H9 (cell line): ENCODE data around the gene XXYLT1. TPM values are rescaled to one million over a fixed set of nuclear protein-coding genes. Genes with fewer than 3 reads are reported as not detected.

Experiments
- DNase-seq: peaks from one replicate; pipeline ENCODE4 v3.0.0-alpha.2; 2017
- H2AFZ ChIP-seq: one replicate; pipeline ENCODE4 v1.6.1; 2013; ENCODE audit warnings: mild to moderate bottlenecking, low read length, control low read depth, moderate library complexity
- H2AK5ac ChIP-seq: 2 replicates; pipeline ENCODE4 v1.6.1; 2013; ENCODE audit warnings: low read length, control low read depth, mixed read lengths; ENCODE audit not compliant: insufficient read length
- H2BK120ac ChIP-seq: one replicate; pipeline ENCODE4 v1.6.1; 2013; ENCODE audit warnings: low read depth, mild to moderate bottlenecking, low read length, control low read depth, inconsistent platforms; ENCODE audit not compliant: poor library complexity, severe bottlenecking
- H2BK12ac ChIP-seq: 2 replicates; pipeline ENCODE4 v1.6.1; 2013; ENCODE audit warnings: low read length, control low read depth, mixed read lengths, low read depth; ENCODE audit not compliant: insufficient read length
- H2BK15ac ChIP-seq: 2 replicates; pipeline ENCODE4 v1.6.1; 2013; ENCODE audit warnings: low read depth, low read length, control low read depth
- H2BK20ac ChIP-seq: one replicate; pipeline ENCODE4 v1.6.1; 2013; ENCODE audit warnings: low read depth, mild to moderate bottlenecking, low read length, control low read depth, inconsistent platforms; ENCODE audit not compliant: poor library complexity, severe bottlenecking
- H2BK5ac ChIP-seq: 2 replicates; pipeline ENCODE4 v1.6.1; 2013; ENCODE audit warnings: low read length, control low read depth, mixed read lengths; ENCODE audit not compliant: insufficient read length
- H3K14ac ChIP-seq: 2 replicates; pipeline ENCODE4 v1.6.1; 2013; ENCODE audit warnings: low read length, control low read depth; ENCODE audit not compliant: insufficient read depth
- H3K18ac ChIP-seq: 2 replicates; pipeline ENCODE4 v1.6.1; 2013; ENCODE audit warnings: low read depth, mild to moderate bottlenecking, mixed read lengths, low read length, control low read depth; ENCODE audit not compliant: insufficient read length
- H3K23ac ChIP-seq: 2 replicates; pipeline ENCODE4 v1.6.1; 2013; ENCODE audit warnings: low read length, control low read depth, mixed read lengths, low read depth; ENCODE audit not compliant: insufficient read length
- H3K23me2 ChIP-seq: 2 replicates; pipeline ENCODE4 v1.6.1; 2013; ENCODE audit warnings: low read depth, mild to moderate bottlenecking, mixed read lengths, low read length, control low read depth; ENCODE audit not compliant: insufficient read length, poor library complexity, severe bottlenecking
- H3K27ac ChIP-seq: 2 replicates; pipeline ENCODE4 v1.5.1; 2013; ENCODE audit warnings: low read length, control low read depth, mixed read lengths, low read depth; ENCODE audit not compliant: insufficient read length
- H3K27me3 ChIP-seq: 2 replicates; pipeline ENCODE4 v1.6.1; 2013; ENCODE audit warnings: low read length, control low read depth, inconsistent platforms; ENCODE audit not compliant: insufficient read depth
- H3K4ac ChIP-seq: 2 replicates; pipeline ENCODE4 v1.6.1; 2013; ENCODE audit warnings: low read depth, mild to moderate bottlenecking, control low read depth, inconsistent platforms, low read length, moderate library complexity
- H3K4me1 ChIP-seq: 2 replicates; pipeline ENCODE4 v1.6.1; 2013; ENCODE audit warnings: low read length, control low read depth, inconsistent platforms; ENCODE audit not compliant: insufficient read depth
- H3K4me2 ChIP-seq: 2 replicates; pipeline ENCODE4 v1.6.1; 2013; ENCODE audit warnings: low read length, control low read depth, mixed read lengths; ENCODE audit not compliant: insufficient read length, insufficient read depth
- H3K56ac ChIP-seq: 2 replicates; pipeline ENCODE4 v1.6.1; 2013; ENCODE audit warnings: low read depth, mild to moderate bottlenecking, mixed read lengths, low read length, control low read depth; ENCODE audit not compliant: insufficient read length
- H3K79me1 ChIP-seq: 2 replicates; pipeline ENCODE4 v1.6.1; 2013; ENCODE audit warnings: low read depth, mild to moderate bottlenecking, moderate library complexity, low read length, control low read depth, inconsistent platforms; ENCODE audit not compliant: insufficient read depth, poor library complexity, severe bottlenecking
- H3K79me2 ChIP-seq: 2 replicates; pipeline ENCODE4 v1.6.1; 2013; ENCODE audit warnings: low read length, control low read depth, inconsistent platforms; ENCODE audit not compliant: insufficient read depth
- H3K9ac ChIP-seq: 2 replicates; pipeline ENCODE4 v1.6.1; 2013; ENCODE audit warnings: low read length, control low read depth, mixed read lengths; ENCODE audit not compliant: insufficient read length; ENCODE audit errors: extremely low read depth
- H3K9me3 ChIP-seq: one replicate; pipeline ENCODE4 v1.6.1; 2013; ENCODE audit warnings: low read depth, low read length, inconsistent platforms; ENCODE audit not compliant: control insufficient read depth
- H3T11ph ChIP-seq: one replicate; pipeline ENCODE4 v1.6.1; 2013; ENCODE audit warnings: mild to moderate bottlenecking, low read length, control low read depth, inconsistent platforms
- H4K20me1 ChIP-seq: one replicate; pipeline ENCODE4 v1.6.1; 2013; ENCODE audit not compliant: control insufficient read depth, insufficient read length, insufficient read depth
- H4K5ac ChIP-seq: 2 replicates; pipeline ENCODE4 v1.6.1; 2013; ENCODE audit warnings: low read depth, mild to moderate bottlenecking, mixed read lengths, low read length, control low read depth; ENCODE audit not compliant: insufficient read length
- H4K8ac ChIP-seq: replicated peaks from 2 replicates; pipeline ENCODE4 v1.6.1; 2013; ENCODE audit warnings: low read length, control low read depth, mixed read lengths, low read depth; ENCODE audit not compliant: insufficient read length
- H4K91ac ChIP-seq: 2 replicates; pipeline ENCODE4 v1.6.1; 2013; ENCODE audit warnings: low read depth, mild to moderate bottlenecking, moderate library complexity, mixed read lengths, low read length, control low read depth; ENCODE audit not compliant: insufficient read length
- H3K27ac Mint-ChIP-seq, 3 experiments: 2 replicates in 2 of 3; 3 replicates in 1 of 3; pipeline ENCODE4 v1.8.0; 2020 to 2021; ENCODE audit warnings: mixed read lengths in 3 of 3, mild to moderate bottlenecking in 1 of 3, moderate library complexity in 1 of 3
- H3K27me3 Mint-ChIP-seq: 2 replicates; pipeline ENCODE4 v1.8.0; 2021; ENCODE audit warnings: low read depth, mild to moderate bottlenecking, moderate library complexity, mixed read lengths
- H3K36me3 Mint-ChIP-seq, 3 experiments: 2 replicates in 2 of 3; 3 replicates in 1 of 3; pipeline ENCODE4 v1.8.0; 2020 to 2021; ENCODE audit warnings: low read depth in 3 of 3, mixed read lengths in 3 of 3; ENCODE audit not compliant: insufficient read depth in 1 of 3
- H3K4me1 Mint-ChIP-seq, 2 experiments: 2 replicates each; pipeline ENCODE4 v1.8.0; 2020; ENCODE audit warnings: mixed read lengths in 2 of 2
- H3K4me3 Mint-ChIP-seq, 2 experiments: 2 replicates in 1 of 2; 3 replicates in 1 of 2; pipeline ENCODE4 v1.8.0; 2020 to 2021; ENCODE audit warnings: mild to moderate bottlenecking in 2 of 2, mixed read lengths in 2 of 2, moderate library complexity in 1 of 2
- H3K9me3 Mint-ChIP-seq, 2 experiments: 2 replicates in 1 of 2; 3 replicates in 1 of 2; pipeline ENCODE4 v1.8.0; 2020; ENCODE audit warnings: mild to moderate bottlenecking in 2 of 2, mixed read lengths in 2 of 2, moderate library complexity in 1 of 2
- WGBS: extraction: QIAGEN DNeasy Blood & Tissue Kit; methylation state at CpG from one replicate; pipeline ENCODE4 v1.1.7; 2013; ENCODE audit warnings: missing lambda C conversion rate, low lambda C conversion rate, mixed read lengths; ENCODE audit not compliant: insufficient read length; ENCODE audit errors: extremely low coverage; 5-methylcytosine and 5-hydroxymethylcytosine counted together
- total RNA-seq: library from RNA; stranded (reverse); gene quantifications from 2 replicates; pipeline ENCODE4 v1.2.1, GENCODE V29; 2021
- TF ChIP-seq, protein P1 (sequence below): fragments of 200-600 bp; sonication (generic); conservative IDR thresholded peaks from 3 replicates; pipeline ENCODE4 v1.8.0; 2021; ENCODE audit warnings: antibody characterized with exemption, mild to moderate bottlenecking

The XXYLT1 gene
- total RNA-seq, 1 experiment from 2014 or later = 22.7 TPM

GRCh38 chr3:195224156-195224979 lies 46.6 kb downstream of the XXYLT1 start:
- no CpG with 5 or more reads among the region's 12 CpGs for WGBS
- no peaks in the 10 kb centered on the region for H3K27me3 ChIP-seq
- no peak overlapping the region for H2BK20ac ChIP-seq
- H3K18ac ChIP-seq = no peak overlapping the region
- H3K27ac ChIP-seq = no peak overlapping the region
- no peak for DNase-seq
- peaks cover 2% of the 10 kb centered on the region for H3K23me2 ChIP-seq
- no peak overlapping the region for H3K23ac ChIP-seq
- no peak overlapping the region for H2BK15ac ChIP-seq
- H3K79me1 ChIP-seq = no peaks in the 10 kb centered on the region
- H3K56ac ChIP-seq = no peak overlapping the region
- no peak overlapping the region for H3K9ac ChIP-seq
- Mint-ChIP-seq H3K36me3 (peaks cover 14 to 23% (median 18%) of the 10 kb centered on the region in 3 experiments; a peak in 6 of 7 replicates), H3K4me3 (peak overlapping the region in 1 of 2 experiments; percentile 62; a peak in 1 of 5 replicates), H3K27me3 (no peaks in the 10 kb centered on the region), H3K9me3 (no peaks in the 10 kb centered on the region), H3K4me1 (peaks cover 33 to 40% of the 10 kb centered on the region in 2 experiments), H3K27ac (peak overlapping the region in 2 of 3 experiments; percentile 68 to 82; a peak in 3 of 7 replicates)
- no peak overlapping the region for H2AFZ ChIP-seq
- no peak overlapping the region for H3K14ac ChIP-seq
- no peak overlapping the region for H4K91ac ChIP-seq
- no peak overlapping the region for H4K5ac ChIP-seq
- H2BK120ac ChIP-seq = no peak overlapping the region
- H2BK12ac ChIP-seq = no peak overlapping the region
- no peak overlapping the region for H4K8ac ChIP-seq
- no peaks in the 10 kb centered on the region; the same call in 1 of the 2 replicates for H3K79me2 ChIP-seq
- H2AK5ac ChIP-seq = no peak overlapping the region
- H2BK5ac ChIP-seq = no peak overlapping the region
- H4K20me1 ChIP-seq = no peaks in the 10 kb centered on the region
- no peaks in the 10 kb centered on the region for H3K9me3 ChIP-seq
- no peak overlapping the region for H3K4me2 ChIP-seq
- TF ChIP-seq, protein P1, sequence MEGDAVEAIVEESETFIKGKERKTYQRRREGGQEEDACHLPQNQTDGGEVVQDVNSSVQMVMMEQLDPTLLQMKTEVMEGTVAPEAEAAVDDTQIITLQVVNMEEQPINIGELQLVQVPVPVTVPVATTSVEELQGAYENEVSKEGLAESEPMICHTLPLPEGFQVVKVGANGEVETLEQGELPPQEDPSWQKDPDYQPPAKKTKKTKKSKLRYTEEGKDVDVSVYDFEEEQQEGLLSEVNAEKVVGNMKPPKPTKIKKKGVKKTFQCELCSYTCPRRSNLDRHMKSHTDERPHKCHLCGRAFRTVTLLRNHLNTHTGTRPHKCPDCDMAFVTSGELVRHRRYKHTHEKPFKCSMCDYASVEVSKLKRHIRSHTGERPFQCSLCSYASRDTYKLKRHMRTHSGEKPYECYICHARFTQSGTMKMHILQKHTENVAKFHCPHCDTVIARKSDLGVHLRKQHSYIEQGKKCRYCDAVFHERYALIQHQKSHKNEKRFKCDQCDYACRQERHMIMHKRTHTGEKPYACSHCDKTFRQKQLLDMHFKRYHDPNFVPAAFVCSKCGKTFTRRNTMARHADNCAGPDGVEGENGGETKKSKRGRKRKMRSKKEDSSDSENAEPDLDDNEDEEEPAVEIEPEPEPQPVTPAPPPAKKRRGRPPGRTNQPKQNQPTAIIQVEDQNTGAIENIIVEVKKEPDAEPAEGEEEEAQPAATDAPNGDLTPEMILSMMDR = no peak
- peaks cover 6% of the 10 kb centered on the region; the same call in 1 of the 2 replicates for H3K4me1 ChIP-seq
- no peak overlapping the region for H3K4ac ChIP-seq
- H3T11ph ChIP-seq = no peak overlapping the region
